Body of pancreas (tissue), 4 donors: ENCODE data around the gene E2F7.

Experiments used
- POLR2A ChIP-seq, 3 donors: fragments of 450-650 bp; IDR thresholded peaks; one replicate each; pipeline ENCODE4 v1.6.1; 2016; ENCODE audit warnings: antibody characterized with exemption in 3 of 3, mild to moderate bottlenecking in 2 of 3
- TF ChIP-seq, protein P1 (sequence below), 7 experiments: fragments of 450-650 bp in 4 of 7; fragments of 200-600 bp in 3 of 7; sonication (generic) in 3 of 7; IDR thresholded peaks; one replicate each; pipeline ENCODE4 v1.5.1; 2016 to 2019; ENCODE audit warnings: antibody characterized with exemption in 7 of 7

DNA sequence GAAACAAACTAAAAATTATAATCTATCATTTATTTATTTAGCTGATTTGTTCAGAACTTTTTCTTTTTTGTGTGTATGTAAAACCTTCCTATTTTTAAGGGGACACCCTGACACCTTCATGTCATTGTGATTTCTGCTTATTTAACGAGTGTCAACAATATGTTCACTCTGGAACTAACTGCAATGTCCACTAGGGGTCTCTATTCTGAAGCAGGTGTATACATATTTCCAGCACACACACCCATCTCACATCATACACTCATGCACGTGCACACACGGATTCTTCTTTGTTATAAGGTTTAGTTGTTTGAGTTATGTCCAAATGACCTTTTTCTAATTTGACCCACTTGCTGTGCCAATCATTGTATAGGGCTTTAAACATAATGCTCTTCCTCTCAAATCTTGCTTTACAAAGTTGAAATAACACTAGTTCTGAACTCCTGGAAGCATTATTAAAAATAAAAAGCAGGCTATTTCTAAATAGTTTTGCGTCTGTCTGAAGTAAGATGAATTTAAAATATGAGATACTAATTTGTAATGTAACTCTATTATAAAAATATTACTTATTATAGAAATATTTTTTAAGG is 15.5 kb downstream of the E2F7 start:
- TF ChIP-seq, protein P1, sequence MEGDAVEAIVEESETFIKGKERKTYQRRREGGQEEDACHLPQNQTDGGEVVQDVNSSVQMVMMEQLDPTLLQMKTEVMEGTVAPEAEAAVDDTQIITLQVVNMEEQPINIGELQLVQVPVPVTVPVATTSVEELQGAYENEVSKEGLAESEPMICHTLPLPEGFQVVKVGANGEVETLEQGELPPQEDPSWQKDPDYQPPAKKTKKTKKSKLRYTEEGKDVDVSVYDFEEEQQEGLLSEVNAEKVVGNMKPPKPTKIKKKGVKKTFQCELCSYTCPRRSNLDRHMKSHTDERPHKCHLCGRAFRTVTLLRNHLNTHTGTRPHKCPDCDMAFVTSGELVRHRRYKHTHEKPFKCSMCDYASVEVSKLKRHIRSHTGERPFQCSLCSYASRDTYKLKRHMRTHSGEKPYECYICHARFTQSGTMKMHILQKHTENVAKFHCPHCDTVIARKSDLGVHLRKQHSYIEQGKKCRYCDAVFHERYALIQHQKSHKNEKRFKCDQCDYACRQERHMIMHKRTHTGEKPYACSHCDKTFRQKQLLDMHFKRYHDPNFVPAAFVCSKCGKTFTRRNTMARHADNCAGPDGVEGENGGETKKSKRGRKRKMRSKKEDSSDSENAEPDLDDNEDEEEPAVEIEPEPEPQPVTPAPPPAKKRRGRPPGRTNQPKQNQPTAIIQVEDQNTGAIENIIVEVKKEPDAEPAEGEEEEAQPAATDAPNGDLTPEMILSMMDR (IDR thresholded peaks at IDR 0.05): peak; percentile 57 to 82 (median 73)
- TF ChIP-seq POLR2A (IDR thresholded peaks at IDR 0.05): no peak
